Purkinje cell (primary cell): Measurements from ENCODE around the gene BICD1. TPM values are rescaled to one million over a fixed set of nuclear protein-coding genes. Genes with fewer than 3 reads are reported as not detected.

Source experiments
- polyA plus RNA-seq: library from polyadenylated mRNA; unstranded; fragments of >200 nt; fragmentation: Nextera tagmentation; gene quantifications from 2 replicates; pipeline ENCODE4 v1.2.1, GENCODE V29; 2014

Gene BICD1
- 25.7 and 26.9 TPM in 2 replicates for polyA plus RNA-seq

GRCh38 chr12:32106517-32107358 is at the start of gene BICD1:
Gene BICD1 (plus strand): TSS chr12:32106847. CDS start chr12:32107332, 485 bp downstream.

GRCh38 chr12:32399370-32400113 is 292.9 kb downstream of the BICD1 start, which contains the start of gene FGD4:
Gene FGD4 (plus strand): TSS chr12:32399558.

Other genes with a start within 250 kb of the BICD1 start
- 18.0 and 22.4 TPM in 2 replicates for gene RESF1, start 147.4 kb upstream of the BICD1 start, polyA plus RNA-seq